HepG2 (cell line): ENCODE results near the gene ST6GALNAC6. TPM values are rescaled to one million over a fixed set of nuclear protein-coding genes. Genes with fewer than 3 reads are reported as not detected.

Experiments
- ATF5 ChIP-seq: sonication (generic); formaldehyde crosslinking; IDR thresholded peaks from 2 replicates; pipeline ENCODE4 v1.4.0; 2020; ENCODE audit warnings: mild to moderate bottlenecking, low read depth, missing genetic modification reagents
- GABPB1 ChIP-seq: IDR thresholded peaks from 2 replicates; pipeline ENCODE4 v1.6.1; 2016; ENCODE audit warnings: mild to moderate bottlenecking, missing genetic modification reagents, moderate library complexity, missing compliant biosample characterization
- GLMP ChIP-seq: sonication (generic); formaldehyde crosslinking; IDR thresholded peaks from 2 replicates; pipeline ENCODE4 v1.9.0; 2021; ENCODE audit warnings: missing genetic modification reagents, mild to moderate bottlenecking, borderline replicate concordance
- HDAC6 ChIP-seq: fragments of 200-600 bp; sonication (generic); IDR thresholded peaks from 2 replicates; pipeline ENCODE4 v1.7.0; 2017; ENCODE audit warnings: mild to moderate bottlenecking, antibody characterized with exemption, low read length, low read depth
- HNF1B ChIP-seq: sonication (generic); formaldehyde crosslinking; IDR thresholded peaks from 2 replicates; pipeline ENCODE4 v1.5.1; 2020; ENCODE audit warnings: mild to moderate bottlenecking, moderate library complexity, missing genetic modification reagents
- IKZF5 ChIP-seq: IDR thresholded peaks from 2 replicates; pipeline ENCODE4 v1.6.1; 2018; ENCODE audit warnings: missing genetic modification reagents, mild to moderate bottlenecking, missing compliant biosample characterization
- KLF9 ChIP-seq: IDR thresholded peaks from 2 replicates; pipeline ENCODE4 v1.6.1; 2016; ENCODE audit warnings: low read depth
- POGZ ChIP-seq: sonication (generic); formaldehyde crosslinking; IDR thresholded peaks from 2 replicates; pipeline ENCODE4 v1.4.0; 2020; ENCODE audit warnings: mild to moderate bottlenecking, missing genetic modification reagents
- SMYD3 ChIP-seq: sonication (generic); formaldehyde crosslinking; IDR thresholded peaks from 2 replicates; pipeline ENCODE4 v1.8.1; 2023; ENCODE audit warnings: mild to moderate bottlenecking, missing genetic modification reagents
- STAT6 ChIP-seq: sonication (generic); formaldehyde crosslinking; IDR thresholded peaks from 2 replicates; pipeline ENCODE4 v1.4.0; 2020; ENCODE audit warnings: missing genetic modification reagents, mild to moderate bottlenecking, borderline replicate concordance
- ZBTB42 ChIP-seq: sonication (generic); formaldehyde crosslinking; IDR thresholded peaks from 2 replicates; pipeline ENCODE4 v1.5.0; 2020; ENCODE audit warnings: mild to moderate bottlenecking, missing genetic modification reagents
- ZBTB43 ChIP-seq: sonication (generic); formaldehyde crosslinking; conservative IDR thresholded peaks from 2 replicates; pipeline ENCODE4 v1.4.0; 2020; ENCODE audit warnings: missing genetic modification reagents
- ZNF121 ChIP-seq: sonication (generic); formaldehyde crosslinking; IDR thresholded peaks from 2 replicates; pipeline ENCODE4 v1.5.0; 2020; ENCODE audit warnings: mild to moderate bottlenecking, missing genetic modification reagents
- ZNF276 ChIP-seq: sonication (generic); formaldehyde crosslinking; IDR thresholded peaks from 2 replicates; pipeline ENCODE4 v1.4.0; 2020; ENCODE audit warnings: mild to moderate bottlenecking, low read depth, missing genetic modification reagents
- ZNF563 ChIP-seq: sonication (generic); formaldehyde crosslinking; IDR thresholded peaks from 2 replicates; pipeline ENCODE4 v1.8.0; 2022; ENCODE audit warnings: mild to moderate bottlenecking, moderate library complexity, missing genetic modification reagents
- ZNF589 ChIP-seq: sonication (generic); formaldehyde crosslinking; conservative IDR thresholded peaks from 2 replicates; pipeline ENCODE4 v1.8.0; 2022; ENCODE audit warnings: mild to moderate bottlenecking, moderate library complexity, missing genetic modification reagents
- ZNF644 ChIP-seq: IDR thresholded peaks from 2 replicates; pipeline ENCODE4 v1.6.1; 2016; ENCODE audit warnings: low read depth
- ZNF660 ChIP-seq: sonication (generic); formaldehyde crosslinking; IDR thresholded peaks from 2 replicates; pipeline ENCODE4 v1.5.1; 2020; ENCODE audit warnings: mild to moderate bottlenecking, low read depth, missing genetic modification reagents, borderline replicate concordance
- ZNF7 ChIP-seq: IDR thresholded peaks from 2 replicates; pipeline ENCODE4 v1.6.1; 2016; ENCODE audit warnings: missing biosample characterization, missing genetic modification reagents
- polyA plus RNA-seq, 8 experiments: library from polyadenylated mRNA; depleted of rRNA in 3 of 8; stranded (reverse) in 7 of 8; unstranded in 1 of 8; fragments of >200 nt; fragmentation: Illumina TruSeq in 4 of 8; extraction: Trizol in 4 of 8; gene quantifications; 2 replicates each; pipeline versions ENCODE4 v1.2.1 to v1.2.3, GENCODE V29; 2011 to 2016; ENCODE audit warnings: low read depth in 4 of 8, missing spikeins in 1 of 8, mixed read lengths in 1 of 8; ENCODE audit not compliant: insufficient read depth in 1 of 8
- total RNA-seq, 5 experiments: library from RNA; depleted of rRNA; stranded (reverse); fragments of >200 nt; fragmentation: Illumina TruSeq; extraction: Trizol; gene quantifications; 2 replicates each; pipeline ENCODE4 v1.2.3, GENCODE V29; 2016; ENCODE audit warnings: low read depth in 1 of 5

Gene ST6GALNAC6
- total and polyA plus RNA-seq, 2 of the 13 experiments (the other 11 are each of a cell fraction or from before 2014, with no cell fraction given): 18.5 to 65.4 TPM

GRCh38 chr9:127898433-127899127 is 823 bp downstream of the ST6GALNAC6 start (continued):
- no peak for TF ChIP-seq GLMP
- no peak for TF ChIP-seq ZNF7 (CRISPR knock-in tag)
- TF ChIP-seq ZNF121: 0 out of 2 replicates have a peak, but pooled peaks have one; percentile 18
- no peak for TF ChIP-seq IKZF5 (CRISPR knock-in tag)
- TF ChIP-seq HDAC6: no peak
- no peak for TF ChIP-seq ATF5 (CRISPR knock-in tag)
- TF ChIP-seq ZNF563 (CRISPR knock-in tag): no peak
- no peak; the same call in 1 of the 2 replicates for TF ChIP-seq POGZ (CRISPR knock-in tag)
- TF ChIP-seq KLF9: no peak
- no peak for TF ChIP-seq ZBTB42 (CRISPR knock-in tag)
- TF ChIP-seq ZBTB43 (CRISPR knock-in tag): no peak
- TF ChIP-seq ZNF644 (CRISPR knock-in tag): no peak
- no peak for TF ChIP-seq STAT6 (CRISPR knock-in tag)
- no peak for TF ChIP-seq HNF1B (CRISPR knock-in tag)
- TF ChIP-seq ZNF276: no peak
- TF ChIP-seq SMYD3 (CRISPR knock-in tag): no peak
- TF ChIP-seq ZNF660 (CRISPR knock-in tag): no peak
- TF ChIP-seq GABPB1 (CRISPR knock-in tag): peak; percentile 54; the same call in 1 of the 2 replicates
- no peak for TF ChIP-seq ZNF589 (CRISPR knock-in tag)
